Left hindlimb (tissue), 1 donor: ENCODE data around the gene ARIH2.

ENCODE experiments used
- DNase-seq: peaks from one replicate; pipeline ENCODE4 v3.0.0-alpha.2; 2018

Gene ARIH2

DNA sequence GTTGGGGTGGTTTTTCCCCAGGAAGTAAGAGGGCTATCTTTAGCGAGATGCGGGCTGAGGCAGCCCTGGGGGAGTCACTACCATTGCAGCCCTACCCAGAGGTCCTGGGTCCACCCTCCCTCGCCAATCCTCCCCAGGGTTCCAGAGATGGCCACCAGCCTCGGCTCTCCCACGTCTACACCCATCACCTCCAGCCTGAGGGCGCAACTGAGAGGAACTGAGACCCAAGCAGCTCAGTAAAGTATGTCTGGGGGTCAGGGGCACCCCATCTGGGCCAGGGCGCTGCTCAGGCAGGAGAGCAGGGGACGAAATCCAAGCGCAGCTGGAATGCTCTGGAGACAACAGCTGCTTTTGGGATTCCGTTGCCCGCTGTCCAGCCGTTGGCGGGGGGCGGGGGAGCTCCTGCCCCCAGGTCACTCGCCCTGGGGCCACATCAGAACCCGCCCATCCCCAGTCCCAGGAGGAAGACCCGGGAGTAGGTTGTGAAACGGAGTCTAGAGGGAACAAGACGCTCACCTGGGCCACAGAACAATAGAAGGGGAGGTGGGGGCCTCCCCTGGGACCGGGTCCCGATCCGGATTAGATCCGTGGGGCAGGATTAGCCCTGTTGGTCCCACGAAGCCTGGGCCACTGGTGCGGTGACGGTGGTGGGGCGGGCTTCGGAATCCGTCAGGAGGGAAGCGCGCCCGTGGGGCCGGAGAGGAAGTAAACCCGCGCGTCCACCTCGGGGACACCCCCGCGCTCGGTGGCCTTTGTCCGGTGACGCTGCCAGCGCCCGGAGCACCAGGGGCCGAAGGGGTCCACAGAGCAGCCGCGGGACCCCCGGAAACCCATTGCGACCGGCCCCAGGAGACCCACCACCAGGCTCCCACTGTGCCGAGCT is 101.9 kb downstream of the ARIH2 start:
- DNase-seq, result peak; percentile 59

DNA sequence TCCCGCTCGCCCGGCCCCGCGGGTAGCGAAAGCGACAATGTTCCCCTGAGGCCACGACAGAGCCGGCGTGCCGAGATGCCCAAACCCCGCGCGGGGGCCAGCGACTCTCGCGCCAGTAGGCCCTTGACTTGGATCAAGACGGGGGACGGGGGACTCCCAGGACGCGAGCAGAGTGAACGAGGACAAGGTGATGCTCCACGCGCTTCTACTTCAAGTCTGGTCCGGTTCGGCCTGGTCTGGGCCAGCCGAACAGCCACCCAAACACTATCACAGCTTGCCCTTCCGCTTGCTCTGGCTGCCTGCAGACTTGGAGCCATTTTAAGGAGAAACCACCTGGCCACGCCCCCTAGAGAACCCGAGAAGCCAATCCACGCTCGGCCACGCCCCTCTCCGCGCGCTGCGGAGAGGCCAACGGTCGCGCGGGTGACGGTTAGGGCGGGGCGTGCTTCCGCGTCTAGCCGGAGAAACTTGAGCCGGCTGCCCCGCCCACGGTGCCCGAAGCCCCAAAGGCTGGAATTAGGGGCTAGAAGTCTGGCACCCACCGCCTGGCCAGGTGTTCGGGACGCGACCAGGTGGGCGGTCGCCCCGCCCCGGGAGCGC is 102.7 kb downstream of the ARIH2 start:
- peak; percentile 98 for DNase-seq

DNA sequence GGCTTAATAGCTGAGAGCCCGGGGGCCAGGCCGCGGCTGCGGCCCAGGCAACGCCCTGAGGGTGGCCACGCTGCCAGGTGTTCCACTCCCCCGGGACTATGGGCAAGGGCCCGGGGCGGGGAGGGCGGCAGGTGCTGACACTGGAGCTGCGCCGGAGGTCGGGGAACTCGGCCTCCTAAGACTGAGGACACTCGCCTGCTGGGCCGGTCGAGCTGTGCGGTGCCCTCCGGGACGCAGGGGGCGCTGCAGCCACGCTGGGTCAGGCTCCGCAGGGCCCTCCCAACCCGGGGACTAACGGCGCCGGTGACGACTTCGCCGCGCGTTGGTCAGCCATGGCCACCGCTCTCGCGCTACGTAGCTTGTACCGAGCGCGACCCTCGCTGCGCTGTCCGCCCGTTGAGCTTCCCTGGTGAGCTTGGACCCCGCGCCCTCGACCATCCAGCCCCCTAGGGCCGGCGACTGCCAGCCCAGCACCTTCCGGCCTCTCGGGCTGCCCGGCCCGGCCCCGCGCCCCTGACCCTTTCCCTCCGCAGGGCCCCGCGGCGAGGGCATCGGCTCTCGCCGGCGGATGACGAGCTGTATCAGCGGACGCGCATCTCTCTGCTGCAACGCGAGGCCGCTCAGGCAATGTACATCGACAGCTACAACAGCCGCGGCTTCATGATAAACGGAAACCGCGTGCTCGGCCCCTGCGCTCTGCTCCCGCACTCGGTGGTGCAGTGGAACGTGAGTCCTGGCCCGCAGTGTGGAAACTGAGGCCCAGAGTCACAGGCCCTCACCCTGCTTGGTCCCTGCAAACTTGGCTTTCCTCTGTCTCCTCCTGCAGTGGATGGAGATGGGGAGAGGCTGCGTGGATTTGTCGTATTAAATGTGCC is 103.4 kb downstream of the ARIH2 start, which contains the start of gene NDUFAF3:
Gene NDUFAF3, plus strand, starts transcription at position 309 of the 875 bp plus-strand sequence. Its CDS starts 24 bp downstream, at position 333.
- DNase-seq, result peak; percentile 96

DNA sequence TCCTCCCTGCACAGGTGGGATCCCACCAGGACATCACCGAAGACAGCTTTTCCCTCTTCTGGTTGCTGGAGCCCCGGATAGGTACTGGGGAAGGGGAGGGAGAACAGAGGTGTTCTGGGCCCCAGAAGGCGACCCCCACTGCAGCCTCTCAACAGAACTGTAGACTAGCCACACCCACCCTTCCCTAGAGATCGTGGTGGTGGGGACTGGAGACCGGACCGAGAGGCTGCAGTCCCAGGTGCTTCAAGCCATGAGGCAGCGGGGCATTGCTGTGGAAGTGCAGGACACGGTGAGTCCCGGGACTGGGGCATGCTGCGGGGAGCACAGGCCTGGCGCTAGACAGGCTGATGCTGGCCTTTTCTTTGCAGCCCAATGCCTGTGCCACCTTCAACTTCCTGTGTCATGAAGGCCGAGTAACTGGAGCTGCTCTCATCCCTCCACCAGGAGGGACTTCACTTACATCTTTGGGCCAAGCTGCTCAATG is 104.1 kb downstream of the ARIH2 start:
- no peak for DNase-seq

DNA sequence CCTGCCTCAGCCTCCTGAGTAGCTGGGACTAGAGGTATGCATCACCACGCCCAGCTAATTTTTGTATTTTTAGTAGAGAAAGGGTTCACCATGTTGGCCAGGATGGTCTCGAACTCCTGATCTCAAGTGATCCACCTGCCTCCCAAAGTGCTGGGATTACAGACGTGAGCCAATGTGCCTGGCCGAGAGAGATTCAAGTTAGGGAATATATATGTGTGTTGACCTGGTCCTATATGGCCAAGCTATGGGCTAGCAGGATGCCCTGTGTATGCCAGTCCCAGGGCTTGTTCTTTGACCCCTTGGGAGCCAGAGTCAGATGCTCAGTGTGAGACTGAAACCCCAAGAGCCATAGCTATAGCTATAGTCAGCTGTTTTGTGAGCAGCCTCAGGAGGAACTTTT is 105.1 kb downstream of the ARIH2 start:
- DNase-seq, result no peak

DNA sequence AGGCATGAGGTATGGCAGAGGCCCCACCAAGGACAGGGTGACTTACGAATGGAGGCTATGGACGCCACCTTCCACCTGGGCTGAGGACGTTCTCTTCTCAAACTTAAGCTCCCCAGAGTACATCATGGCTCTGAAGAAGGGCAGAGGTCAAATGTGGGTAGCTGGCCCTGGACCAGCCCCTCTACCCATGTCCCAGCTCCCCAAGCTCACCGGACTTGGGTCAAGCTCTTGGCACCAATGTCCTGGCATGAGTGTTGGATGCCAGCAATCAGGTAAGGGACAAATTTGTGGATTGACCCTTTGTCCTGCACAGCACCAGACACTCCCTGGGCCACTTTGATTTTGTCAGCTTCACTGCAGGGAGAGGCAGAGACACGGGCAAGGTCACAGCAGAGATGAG is 105.8 kb downstream of the ARIH2 start:
- no peak for DNase-seq

DNA sequence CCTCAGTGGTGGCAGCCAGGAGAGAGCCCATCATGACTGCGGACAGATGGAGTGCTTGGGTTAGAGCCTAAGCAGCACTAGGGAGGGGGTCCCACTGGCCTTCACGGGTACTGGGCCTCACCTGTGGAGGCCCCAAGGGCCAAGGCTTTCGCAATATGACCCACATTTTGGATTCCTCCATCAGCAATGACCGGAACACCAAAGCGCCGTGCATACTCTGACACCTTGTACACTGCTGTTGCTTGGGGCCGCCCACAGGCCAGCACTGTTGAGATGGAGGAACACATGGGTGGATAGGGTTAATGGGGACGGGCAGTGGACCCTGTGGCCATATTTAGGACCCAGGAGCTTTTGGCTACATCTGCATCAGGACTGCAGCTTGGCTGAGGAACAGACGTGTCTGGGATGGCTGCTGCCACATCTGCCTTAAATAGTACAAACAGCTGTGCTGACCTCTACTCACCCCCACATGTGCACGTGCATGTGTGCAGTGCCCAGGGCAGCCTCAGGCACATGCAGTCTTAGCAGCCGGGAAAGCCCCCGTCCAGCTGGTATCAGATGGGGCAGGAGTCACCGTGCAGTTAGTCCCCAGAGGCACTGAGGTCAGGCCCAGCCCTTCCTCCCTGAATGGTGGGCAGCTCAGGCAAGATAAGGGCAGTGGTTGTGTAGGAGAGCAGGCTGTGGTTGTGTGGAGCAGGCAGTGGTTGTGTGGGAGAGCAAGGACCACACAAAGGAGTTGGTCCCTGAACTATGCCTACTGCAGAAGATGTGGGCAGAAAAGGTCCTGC is 106.6 kb downstream of the ARIH2 start:
- DNase-seq, result no peak

DNA sequence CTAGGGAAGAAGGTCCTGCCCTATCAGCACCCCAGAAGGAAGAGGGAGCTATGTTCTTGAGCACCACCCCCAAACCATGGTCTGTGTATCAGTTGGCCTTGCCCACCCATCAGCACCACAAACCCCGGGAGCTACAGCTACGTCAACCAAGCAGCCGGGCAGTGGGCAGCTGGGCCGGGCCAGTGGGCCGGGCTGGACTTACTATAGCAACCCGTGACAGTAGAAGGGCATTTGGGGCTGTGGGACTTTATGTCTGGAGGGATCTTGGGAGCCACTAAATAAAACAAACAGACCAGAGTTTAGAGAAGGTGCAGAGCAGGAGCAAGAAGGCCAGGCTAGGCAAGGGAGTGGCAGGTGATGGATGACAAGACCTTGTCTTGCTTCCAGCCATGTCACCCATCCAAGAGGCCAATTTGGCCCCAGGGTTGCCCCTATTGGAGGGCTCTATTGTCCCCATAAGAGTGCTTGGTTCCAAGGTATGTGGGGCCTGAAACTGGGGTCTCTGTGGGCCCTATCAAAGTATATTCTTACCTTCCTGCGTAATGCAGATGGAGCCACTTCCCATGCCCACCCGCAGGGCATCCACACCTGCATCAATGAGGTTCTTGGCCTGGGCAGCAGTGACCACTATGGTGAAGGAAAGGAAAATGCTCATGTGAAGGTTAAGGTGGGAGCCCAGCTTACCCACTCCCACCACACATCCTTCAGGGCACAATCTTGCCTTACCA is 107.3 kb downstream of the ARIH2 start:
- no peak for DNase-seq

DNA sequence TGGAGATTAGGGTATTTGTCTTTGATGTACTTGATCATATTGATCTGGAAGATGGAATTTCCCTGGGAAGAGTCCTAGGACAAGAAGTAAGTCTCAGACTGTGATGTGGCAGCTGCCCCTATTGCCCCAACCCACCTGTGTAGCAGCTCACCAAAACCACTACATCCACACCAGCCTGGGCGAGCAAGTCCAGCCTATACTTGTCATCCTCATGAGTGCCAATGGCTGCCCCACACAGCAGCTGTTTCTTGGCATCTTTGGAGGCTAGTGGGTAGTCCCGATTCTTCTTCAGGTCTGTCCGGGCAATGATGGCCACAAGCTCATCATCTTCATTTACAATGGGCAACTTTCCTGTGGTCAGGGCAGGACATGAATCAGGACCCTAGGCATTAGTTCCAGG is 107.9 kb downstream of the ARIH2 start:
- no peak for DNase-seq

DNA sequence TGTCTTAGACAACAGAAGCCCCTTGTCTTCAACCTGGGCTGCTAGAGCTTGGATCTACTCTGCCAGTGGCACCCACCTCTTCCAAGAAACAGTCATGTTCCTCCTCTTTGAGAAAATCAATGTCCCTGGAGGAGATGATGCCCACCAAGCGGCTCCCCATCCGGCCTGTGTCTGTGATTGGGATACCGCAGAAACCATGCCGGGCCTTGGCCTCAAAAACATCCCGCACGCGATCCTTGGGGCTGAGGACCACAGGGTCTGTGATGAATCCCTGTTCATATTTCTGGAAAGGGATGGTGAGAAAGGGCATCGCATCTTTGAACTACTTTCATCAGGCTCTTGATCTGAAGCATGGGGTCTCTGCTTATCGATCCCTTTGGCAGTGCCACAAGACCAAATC is 109.0 kb downstream of the ARIH2 start:
- DNase-seq, result no peak

DNA sequence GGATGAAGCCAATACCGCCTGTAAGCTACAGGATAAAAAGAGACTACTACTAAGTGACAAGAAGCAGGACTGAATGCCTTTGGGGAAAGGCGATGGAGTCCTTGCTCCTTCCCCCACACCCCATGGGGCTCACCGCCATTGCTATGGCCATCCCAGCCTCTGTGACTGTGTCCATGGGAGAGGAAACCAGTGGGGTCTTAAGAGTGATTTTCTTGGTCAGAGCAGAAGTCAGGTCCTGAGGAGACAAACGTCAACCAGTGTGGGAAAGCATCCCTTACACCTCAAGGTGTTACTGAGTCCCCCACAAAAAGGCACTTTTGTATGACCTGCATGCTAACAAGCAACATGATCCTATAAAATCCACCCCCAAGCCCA is 109.6 kb downstream of the ARIH2 start:
- no peak for DNase-seq

DNA sequence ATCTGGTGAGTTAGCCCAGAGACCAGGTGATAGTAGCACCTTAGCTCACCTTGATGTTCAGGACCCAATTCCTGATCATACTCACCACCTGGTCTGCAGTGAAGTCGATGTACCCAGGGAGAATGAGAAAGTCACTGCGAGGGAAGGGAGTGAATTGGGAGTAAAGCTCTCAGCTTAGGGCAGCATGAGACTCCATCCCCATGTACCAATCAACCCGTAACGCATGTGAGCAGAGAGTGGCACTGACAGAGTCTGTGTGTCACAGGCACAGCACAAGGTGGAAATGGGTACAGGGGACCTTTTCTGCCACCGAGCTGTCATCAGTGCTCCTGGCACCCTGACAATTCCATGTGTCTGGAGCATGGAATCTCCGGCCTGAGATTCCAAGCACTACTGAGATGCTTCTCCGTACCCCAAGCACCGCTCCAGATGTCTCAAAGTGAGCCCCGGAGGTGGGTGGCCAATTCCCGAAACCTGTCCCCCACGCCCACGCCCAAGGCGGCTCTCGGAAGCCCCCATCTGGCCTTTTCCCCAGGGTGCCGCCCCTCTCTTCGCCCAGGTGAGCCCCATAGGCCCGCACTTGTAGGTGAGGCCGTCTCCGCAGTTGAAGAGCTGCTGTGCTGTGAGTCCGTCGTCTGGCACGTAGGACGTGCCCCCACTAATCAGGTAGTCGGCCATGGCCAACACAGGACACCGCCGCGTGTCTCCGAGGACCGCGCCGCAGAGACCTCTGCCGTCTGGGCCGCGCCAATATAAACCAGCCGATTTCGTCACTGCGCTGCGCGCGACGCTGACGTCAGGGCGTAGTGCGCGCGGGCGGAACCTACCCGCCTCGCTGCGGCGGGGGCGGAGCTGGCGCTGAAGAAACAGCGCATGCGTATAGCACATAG is 110.3 kb downstream of the ARIH2 start, which contains the start of gene IMPDH2:
Gene IMPDH2, minus strand, starts transcription at position 726 of the 890 bp plus-strand sequence. Its CDS starts 48 bp downstream, at position 678.
- DNase-seq, result peak; percentile 94

DNA sequence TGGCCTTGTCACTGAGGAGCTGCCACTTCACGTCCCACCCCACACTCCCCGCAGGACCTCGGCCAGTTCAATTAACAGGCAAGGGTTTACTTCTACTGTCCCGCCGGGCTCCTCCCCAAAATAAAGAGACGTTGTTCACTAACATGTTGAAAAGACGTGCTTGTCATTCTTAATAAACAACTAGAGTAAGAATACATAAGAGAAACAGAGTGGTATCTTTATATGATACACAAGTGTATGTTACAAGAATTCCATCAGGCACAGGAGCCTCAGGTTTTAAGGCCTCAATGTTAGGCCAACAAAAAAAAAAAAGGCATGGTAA is 110.9 kb downstream of the ARIH2 start:
- DNase-seq, result no peak

DNA sequence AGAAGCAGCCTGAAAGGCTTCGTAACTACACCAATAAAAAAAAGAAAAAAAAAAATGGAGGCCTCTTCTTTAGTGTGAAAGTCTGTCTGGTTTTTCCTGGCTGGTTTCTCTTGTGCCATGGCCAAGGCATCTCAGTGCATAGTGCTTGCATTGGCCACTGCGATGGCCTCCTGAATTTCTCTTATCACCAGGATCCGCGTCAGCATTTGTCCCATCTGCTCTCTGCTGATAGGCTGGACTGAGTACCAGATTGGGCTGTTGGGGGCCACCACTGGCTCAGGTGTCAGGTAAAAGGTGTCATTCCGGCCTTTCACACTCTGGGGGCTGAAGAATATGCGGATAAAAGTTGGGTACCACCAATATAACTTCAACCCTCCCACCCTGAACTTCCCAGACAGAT is 111.7 kb downstream of the ARIH2 start:
- no peak for DNase-seq

DNA sequence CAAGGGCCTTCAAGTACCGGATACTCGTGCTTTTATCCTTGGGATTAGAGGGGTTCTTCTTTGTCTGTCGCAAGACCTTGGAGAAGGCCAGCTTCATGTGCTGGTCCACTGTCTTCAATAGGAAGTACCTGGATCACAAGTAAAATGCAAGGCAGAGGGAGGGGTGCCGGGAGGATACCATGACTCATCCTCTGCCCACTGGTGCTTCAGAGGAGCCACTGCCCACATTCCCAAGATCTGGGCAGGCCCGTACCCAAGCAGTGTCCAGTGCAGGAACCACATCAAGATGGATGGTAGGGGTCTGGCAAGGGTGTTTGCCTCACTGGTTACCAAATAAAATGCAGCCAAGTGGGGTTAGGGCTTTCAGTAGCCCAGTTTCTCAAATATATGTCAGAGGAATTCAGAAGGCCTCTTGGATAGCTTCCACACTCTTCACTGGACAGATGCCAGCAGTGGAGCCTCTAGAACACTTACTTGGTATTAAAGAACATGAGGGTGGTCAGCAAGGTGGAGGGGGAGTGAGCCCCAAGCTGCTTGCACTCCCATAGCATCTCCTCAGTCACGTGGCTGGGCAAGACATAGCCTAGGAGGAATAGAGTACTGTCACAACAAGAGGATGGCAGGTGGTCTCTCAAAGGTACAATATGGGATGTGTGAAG is 114.1 kb downstream of the ARIH2 start:
- DNase-seq, result no peak

DNA sequence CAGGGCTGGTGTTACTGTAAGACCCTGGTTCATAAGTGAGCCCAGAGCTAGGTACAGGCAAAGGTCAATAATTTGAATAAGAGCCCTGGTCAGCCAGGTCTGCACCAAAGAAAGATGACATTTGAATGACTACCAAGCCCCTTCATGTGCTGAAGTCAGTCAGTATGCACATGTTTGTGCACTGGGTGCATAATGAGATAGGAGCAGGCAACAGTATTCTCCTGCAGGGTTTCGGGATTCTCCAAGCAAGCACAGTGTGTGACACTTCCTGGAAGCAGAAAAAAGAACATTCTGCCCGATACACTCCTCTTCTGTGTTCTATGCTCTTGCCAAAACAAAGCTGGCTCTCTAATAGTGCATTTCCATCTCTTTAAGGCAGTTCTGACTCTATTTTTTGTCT is 116.0 kb downstream of the ARIH2 start:
- DNase-seq, result no peak

DNA sequence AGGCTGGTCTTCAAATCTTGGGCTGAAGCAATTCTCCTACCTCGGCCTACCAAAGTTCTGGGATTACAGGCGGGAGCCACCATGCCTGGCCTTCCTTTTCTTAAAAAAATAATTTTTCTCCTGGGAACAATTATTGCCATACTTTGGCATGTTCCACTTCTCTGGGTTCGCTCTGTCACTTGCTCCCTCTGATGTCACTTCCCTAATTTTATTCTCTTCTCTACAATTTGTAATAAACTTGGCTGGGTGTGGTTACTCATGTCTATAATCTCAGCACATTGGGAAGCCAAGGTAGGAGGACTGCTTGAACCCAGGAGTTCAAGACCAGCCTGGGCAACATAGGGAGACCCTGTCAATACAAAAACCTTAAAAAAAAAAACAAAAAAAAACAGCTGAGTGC is 116.6 kb downstream of the ARIH2 start:
- no peak for DNase-seq
